Measurements from ENCODE around the gene AHR.

DNA sequence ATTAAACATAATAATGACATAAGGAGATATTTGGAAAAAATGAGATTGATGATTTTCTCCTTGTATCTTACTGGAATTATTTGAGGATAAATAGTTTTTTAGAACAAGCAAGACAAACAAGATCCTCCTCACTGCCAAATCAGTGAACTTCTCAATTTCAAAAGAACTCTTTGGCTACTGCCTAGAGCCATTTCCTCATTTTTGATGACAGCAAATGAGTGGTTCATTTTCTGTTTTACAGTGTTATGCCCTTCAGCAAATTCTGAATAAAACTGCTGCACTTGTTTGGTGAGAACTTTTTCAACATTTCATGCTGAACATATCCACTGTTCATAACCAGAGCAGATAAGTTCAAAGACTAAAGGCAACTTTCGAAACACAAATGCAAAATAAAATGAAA, 42.5 kb upstream of the AHR start:
- TF ChIP-seq, protein P1, sequence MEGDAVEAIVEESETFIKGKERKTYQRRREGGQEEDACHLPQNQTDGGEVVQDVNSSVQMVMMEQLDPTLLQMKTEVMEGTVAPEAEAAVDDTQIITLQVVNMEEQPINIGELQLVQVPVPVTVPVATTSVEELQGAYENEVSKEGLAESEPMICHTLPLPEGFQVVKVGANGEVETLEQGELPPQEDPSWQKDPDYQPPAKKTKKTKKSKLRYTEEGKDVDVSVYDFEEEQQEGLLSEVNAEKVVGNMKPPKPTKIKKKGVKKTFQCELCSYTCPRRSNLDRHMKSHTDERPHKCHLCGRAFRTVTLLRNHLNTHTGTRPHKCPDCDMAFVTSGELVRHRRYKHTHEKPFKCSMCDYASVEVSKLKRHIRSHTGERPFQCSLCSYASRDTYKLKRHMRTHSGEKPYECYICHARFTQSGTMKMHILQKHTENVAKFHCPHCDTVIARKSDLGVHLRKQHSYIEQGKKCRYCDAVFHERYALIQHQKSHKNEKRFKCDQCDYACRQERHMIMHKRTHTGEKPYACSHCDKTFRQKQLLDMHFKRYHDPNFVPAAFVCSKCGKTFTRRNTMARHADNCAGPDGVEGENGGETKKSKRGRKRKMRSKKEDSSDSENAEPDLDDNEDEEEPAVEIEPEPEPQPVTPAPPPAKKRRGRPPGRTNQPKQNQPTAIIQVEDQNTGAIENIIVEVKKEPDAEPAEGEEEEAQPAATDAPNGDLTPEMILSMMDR (IDR thresholded peaks at IDR 0.05; ENCODE audit: low read length) = no peak
- TF ChIP-seq EZH2phosphoT487 (IDR thresholded peaks at IDR 0.05; ENCODE audit: low read length) = no peak

Measured in MM.1S (cell line).